ENCODE data around the gene RGSL1.

- no peak for TF ChIP-seq CTCF (IDR thresholded peaks at IDR 0.05)
- no peak for TF ChIP-seq POLR2A (IDR thresholded peaks at IDR 0.05)
- no peak for TF ChIP-seq POLR2AphosphoS5 (IDR thresholded peaks at IDR 0.05)
Measured at GRCh38 chr1:182507685-182508084, 57.7 kb downstream of the RGSL1 start.

Data from suprapubic skin (tissue), 4 donors.